ENCODE data around the gene OVAAL. TPM values are rescaled to one million over a fixed set of nuclear protein-coding genes. Genes with fewer than 3 reads are reported as not detected.
A peak's percentile ranks its signal among the peaks of the same experiment; 100 is the strongest.

The OVAAL gene
- total and polyA plus RNA-seq, 9 of the 15 experiments (the other 6 are each of a cell fraction or from before 2014, with no cell fraction given): 0.04 to 0.18 (median 0.08) TPM; not detected in 4

DNA sequence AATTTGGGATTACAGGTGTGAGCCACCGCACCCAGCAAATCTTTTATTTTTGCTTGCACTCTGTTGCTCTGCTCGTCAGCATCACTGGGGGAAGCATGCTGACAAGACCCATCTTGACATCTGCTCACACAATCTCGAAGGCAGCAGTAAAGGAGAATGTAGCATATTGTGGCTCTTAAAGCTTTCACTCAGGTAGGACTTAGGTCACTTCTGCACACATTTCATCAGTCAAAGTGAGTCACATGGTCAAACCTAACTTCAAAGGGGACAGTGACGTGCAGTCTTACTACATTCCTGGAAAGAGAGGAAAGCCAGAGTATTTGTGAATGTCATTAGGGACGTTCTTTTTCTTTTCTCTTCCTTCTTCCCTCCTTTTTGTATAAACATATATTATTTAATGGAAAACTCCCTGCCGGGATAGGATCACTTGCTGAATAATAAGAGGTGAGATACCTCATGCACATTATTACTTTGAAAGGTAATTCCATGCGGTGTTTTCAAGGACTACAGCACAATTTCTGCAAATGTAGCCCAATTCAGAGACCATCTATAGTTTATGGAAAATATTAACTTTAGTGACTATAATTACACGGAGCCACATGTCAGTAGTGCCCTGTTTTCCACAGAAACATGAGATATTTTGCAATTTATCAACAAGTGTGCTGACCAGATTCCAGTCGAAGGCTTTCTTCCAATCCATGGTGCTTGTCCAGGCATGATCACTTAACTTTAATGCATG lies 37.1 kb upstream of the OVAAL start (continued):
- TF ChIP-seq, protein P1, sequence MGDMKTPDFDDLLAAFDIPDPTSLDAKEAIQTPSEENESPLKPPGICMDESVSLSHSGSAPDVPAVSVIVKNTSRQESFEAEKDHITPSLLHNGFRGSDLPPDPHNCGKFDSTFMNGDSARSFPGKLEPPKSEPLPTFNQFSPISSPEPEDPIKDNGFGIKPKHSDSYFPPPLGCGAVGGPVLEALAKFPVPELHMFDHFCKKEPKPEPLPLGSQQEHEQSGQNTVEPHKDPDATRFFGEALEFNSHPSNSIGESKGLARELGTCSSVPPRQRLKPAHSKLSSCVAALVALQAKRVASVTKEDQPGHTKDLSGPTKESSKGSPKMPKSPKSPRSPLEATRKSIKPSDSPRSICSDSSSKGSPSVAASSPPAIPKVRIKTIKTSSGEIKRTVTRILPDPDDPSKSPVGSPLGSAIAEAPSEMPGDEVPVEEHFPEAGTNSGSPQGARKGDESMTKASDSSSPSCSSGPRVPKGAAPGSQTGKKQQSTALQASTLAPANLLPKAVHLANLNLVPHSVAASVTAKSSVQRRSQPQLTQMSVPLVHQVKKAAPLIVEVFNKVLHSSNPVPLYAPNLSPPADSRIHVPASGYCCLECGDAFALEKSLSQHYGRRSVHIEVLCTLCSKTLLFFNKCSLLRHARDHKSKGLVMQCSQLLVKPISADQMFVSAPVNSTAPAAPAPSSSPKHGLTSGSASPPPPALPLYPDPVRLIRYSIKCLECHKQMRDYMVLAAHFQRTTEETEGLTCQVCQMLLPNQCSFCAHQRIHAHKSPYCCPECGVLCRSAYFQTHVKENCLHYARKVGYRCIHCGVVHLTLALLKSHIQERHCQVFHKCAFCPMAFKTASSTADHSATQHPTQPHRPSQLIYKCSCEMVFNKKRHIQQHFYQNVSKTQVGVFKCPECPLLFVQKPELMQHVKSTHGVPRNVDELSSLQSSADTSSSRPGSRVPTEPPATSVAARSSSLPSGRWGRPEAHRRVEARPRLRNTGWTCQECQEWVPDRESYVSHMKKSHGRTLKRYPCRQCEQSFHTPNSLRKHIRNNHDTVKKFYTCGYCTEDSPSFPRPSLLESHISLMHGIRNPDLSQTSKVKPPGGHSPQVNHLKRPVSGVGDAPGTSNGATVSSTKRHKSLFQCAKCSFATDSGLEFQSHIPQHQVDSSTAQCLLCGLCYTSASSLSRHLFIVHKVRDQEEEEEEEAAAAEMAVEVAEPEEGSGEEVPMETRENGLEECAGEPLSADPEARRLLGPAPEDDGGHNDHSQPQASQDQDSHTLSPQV (IDR thresholded peaks at IDR 0.05): 0 out of 2 replicates have a peak, but pooled peaks have one; percentile 3
- TF ChIP-seq MYC (IDR thresholded peaks at IDR 0.05; ENCODE audit: low read depth, low read length): peak; percentile 85
- no peak for TF ChIP-seq MYC (CRISPR knock-in tag; IDR thresholded peaks at IDR 0.05; ENCODE audit: borderline replicate concordance, low read depth)
- TF ChIP-seq MEF2D (tag; conservative IDR thresholded peaks at IDR 0.05; ENCODE audit: low read depth): no peak
- no peak for TF ChIP-seq ZNF175 (CRISPR knock-in tag; IDR thresholded peaks at IDR 0.05; ENCODE audit: low read depth)
- TF ChIP-seq RUNX1 (IDR thresholded peaks at IDR 0.05; ENCODE audit: low read depth): no peak
- TF ChIP-seq EP300 (IDR thresholded peaks at IDR 0.05; ENCODE audit: low read length): peak; percentile 32; the same call in 1 of the 2 replicates
- TF ChIP-seq GATAD2A (IDR thresholded peaks at IDR 0.05): 0 out of 2 replicates have a peak, but pooled peaks have one; percentile 41
- TF ChIP-seq RBFOX2 (IDR thresholded peaks at IDR 0.05; ENCODE audit: low read depth, low read length): 0 out of 2 replicates have a peak, but pooled peaks have one; percentile 5
- TF ChIP-seq, protein P2, sequence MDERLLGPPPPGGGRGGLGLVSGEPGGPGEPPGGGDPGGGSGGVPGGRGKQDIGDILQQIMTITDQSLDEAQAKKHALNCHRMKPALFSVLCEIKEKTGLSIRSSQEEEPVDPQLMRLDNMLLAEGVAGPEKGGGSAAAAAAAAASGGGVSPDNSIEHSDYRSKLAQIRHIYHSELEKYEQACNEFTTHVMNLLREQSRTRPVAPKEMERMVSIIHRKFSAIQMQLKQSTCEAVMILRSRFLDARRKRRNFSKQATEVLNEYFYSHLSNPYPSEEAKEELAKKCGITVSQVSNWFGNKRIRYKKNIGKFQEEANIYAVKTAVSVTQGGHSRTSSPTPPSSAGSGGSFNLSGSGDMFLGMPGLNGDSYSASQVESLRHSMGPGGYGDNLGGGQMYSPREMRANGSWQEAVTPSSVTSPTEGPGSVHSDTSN (CRISPR knock-in tag; IDR thresholded peaks at IDR 0.05; ENCODE audit: low read depth): no peak
- TF ChIP-seq, protein P2 (tag; conservative IDR thresholded peaks at IDR 0.05; ENCODE audit: low read depth): no peak
- TF ChIP-seq ZEB2 (IDR thresholded peaks at IDR 0.05): 0 out of 2 replicates have a peak, but pooled peaks have one; percentile 39
- 0 out of 2 replicates have a peak, but pooled peaks have one; percentile 49 for TF ChIP-seq RHOXF2B (CRISPR knock-in tag; conservative IDR thresholded peaks at IDR 0.05)
- peak; percentile 60 for TF ChIP-seq CXXC5 (CRISPR knock-in tag; IDR thresholded peaks at IDR 0.05)
- TF ChIP-seq MYBL2 (IDR thresholded peaks at IDR 0.05; ENCODE audit: low read depth): no peak
- TF ChIP-seq MYBL2 (CRISPR knock-in tag; IDR thresholded peaks at IDR 0.05; ENCODE audit: borderline replicate concordance): no peak
- no peak for TF ChIP-seq U2AF2 (optimal IDR thresholded peaks at IDR 0.05; ENCODE audit: low read depth, low read length)
- TF ChIP-seq, protein P3, sequence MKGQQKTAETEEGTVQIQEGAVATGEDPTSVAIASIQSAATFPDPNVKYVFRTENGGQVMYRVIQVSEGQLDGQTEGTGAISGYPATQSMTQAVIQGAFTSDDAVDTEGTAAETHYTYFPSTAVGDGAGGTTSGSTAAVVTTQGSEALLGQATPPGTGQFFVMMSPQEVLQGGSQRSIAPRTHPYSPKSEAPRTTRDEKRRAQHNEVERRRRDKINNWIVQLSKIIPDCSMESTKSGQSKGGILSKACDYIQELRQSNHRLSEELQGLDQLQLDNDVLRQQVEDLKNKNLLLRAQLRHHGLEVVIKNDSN (CRISPR knock-in tag; IDR thresholded peaks at IDR 0.05): peak; percentile 57; the same call in 1 of the 2 replicates
- TF ChIP-seq MCM2 (IDR thresholded peaks at IDR 0.05; ENCODE audit: low read depth): no peak
- no peak for TF ChIP-seq ZNF23 (CRISPR knock-in tag; IDR thresholded peaks at IDR 0.05)
- TF ChIP-seq, protein P4, sequence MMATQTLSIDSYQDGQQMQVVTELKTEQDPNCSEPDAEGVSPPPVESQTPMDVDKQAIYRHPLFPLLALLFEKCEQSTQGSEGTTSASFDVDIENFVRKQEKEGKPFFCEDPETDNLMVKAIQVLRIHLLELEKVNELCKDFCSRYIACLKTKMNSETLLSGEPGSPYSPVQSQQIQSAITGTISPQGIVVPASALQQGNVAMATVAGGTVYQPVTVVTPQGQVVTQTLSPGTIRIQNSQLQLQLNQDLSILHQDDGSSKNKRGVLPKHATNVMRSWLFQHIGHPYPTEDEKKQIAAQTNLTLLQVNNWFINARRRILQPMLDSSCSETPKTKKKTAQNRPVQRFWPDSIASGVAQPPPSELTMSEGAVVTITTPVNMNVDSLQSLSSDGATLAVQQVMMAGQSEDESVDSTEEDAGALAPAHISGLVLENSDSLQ (IDR thresholded peaks at IDR 0.05): peak; percentile 70
